ENCODE measurements around the gene CYP17A1. TPM values are rescaled to one million over a fixed set of nuclear protein-coding genes. Genes with fewer than 3 reads are reported as not detected.

CYP17A1 gene
- total RNA-seq, 1 experiment from 2014 or later = 2.1 TPM

DNA sequence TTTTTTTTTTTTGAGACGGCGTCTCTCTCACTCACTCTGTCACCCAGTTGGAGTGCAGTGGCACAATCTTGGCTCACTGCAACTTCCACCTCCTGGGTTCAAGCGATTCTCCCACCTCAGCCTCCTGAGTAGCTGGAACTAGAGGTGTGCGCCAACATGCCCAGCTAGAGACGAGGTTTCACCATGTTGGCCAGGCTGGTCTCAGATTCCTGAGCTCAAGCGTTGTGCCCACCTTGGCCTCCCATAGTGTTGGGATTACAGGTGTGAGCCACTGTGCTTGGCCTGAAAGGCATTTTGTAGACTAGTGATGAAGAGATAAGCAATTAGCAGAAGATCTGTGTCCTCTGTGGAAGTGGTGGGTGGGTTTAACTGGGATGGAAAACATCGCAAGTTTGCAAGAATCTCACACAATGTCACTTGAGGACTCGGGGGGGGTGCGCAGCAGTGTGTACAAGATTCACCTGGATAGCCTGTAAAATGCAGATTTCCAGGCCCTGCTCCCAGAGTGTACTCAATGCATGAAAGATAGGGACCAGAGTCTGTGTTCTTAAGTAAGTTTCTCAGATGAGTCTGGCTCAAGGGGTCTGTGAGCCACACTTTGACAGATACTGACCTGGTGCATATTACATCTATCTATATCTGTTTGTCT lies 10.9 kb downstream of the CYP17A1 start:
- DNase-seq (ENCODE audit: low spot score) (no peak), ATAC-seq (no peak)
- no peaks in the 10 kb centered on the region for H3K27me3 Mint-ChIP-seq (ENCODE audit: low read depth)
- POLR2A ChIA-PET = interaction anchor here (0.6 kb wide), 2 partner anchors 40 to 570 kb away, joined by 3 to 4 read pairs; no protein-coding TSS in a partner anchor
- CTCF ChIA-PET = interaction anchor here (0.6 to 1.0 kb wide), 2 partner anchors 10 to 75 kb away, joined by 3 to 4 read pairs; no protein-coding TSS in a partner anchor
- peaks cover 14% of the 10 kb centered on the region for H3K9me3 Mint-ChIP-seq
- peaks cover 11% of the 10 kb centered on the region for H3K36me3 Mint-ChIP-seq
- TF ChIP-seq, protein P1, sequence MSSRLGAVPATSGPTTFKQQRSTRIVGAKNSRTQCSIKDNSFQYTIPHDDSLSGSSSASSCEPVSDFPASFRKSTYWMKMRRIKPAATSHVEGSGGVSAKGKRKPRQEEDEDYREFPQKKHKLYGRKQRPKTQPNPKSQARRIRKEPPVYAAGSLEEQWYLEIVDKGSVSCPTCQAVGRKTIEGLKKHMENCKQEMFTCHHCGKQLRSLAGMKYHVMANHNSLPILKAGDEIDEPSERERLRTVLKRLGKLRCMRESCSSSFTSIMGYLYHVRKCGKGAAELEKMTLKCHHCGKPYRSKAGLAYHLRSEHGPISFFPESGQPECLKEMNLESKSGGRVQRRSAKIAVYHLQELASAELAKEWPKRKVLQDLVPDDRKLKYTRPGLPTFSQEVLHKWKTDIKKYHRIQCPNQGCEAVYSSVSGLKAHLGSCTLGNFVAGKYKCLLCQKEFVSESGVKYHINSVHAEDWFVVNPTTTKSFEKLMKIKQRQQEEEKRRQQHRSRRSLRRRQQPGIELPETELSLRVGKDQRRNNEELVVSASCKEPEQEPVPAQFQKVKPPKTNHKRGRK (CRISPR knock-in tag; IDR thresholded peaks at IDR 0.05; ENCODE audit: borderline replicate concordance) = no peak
- TF ChIP-seq, protein P2, sequence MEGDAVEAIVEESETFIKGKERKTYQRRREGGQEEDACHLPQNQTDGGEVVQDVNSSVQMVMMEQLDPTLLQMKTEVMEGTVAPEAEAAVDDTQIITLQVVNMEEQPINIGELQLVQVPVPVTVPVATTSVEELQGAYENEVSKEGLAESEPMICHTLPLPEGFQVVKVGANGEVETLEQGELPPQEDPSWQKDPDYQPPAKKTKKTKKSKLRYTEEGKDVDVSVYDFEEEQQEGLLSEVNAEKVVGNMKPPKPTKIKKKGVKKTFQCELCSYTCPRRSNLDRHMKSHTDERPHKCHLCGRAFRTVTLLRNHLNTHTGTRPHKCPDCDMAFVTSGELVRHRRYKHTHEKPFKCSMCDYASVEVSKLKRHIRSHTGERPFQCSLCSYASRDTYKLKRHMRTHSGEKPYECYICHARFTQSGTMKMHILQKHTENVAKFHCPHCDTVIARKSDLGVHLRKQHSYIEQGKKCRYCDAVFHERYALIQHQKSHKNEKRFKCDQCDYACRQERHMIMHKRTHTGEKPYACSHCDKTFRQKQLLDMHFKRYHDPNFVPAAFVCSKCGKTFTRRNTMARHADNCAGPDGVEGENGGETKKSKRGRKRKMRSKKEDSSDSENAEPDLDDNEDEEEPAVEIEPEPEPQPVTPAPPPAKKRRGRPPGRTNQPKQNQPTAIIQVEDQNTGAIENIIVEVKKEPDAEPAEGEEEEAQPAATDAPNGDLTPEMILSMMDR (IDR thresholded peaks at IDR 0.05) = no peak
- TF ChIP-seq, protein P3, sequence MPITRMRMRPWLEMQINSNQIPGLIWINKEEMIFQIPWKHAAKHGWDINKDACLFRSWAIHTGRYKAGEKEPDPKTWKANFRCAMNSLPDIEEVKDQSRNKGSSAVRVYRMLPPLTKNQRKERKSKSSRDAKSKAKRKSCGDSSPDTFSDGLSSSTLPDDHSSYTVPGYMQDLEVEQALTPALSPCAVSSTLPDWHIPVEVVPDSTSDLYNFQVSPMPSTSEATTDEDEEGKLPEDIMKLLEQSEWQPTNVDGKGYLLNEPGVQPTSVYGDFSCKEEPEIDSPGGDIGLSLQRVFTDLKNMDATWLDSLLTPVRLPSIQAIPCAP (CRISPR knock-in tag; IDR thresholded peaks at IDR 0.05) = no peak
- no peak for TF ChIP-seq ZBTB21 (CRISPR knock-in tag; IDR thresholded peaks at IDR 0.05; ENCODE audit: borderline replicate concordance)
- TF ChIP-seq, protein P4, sequence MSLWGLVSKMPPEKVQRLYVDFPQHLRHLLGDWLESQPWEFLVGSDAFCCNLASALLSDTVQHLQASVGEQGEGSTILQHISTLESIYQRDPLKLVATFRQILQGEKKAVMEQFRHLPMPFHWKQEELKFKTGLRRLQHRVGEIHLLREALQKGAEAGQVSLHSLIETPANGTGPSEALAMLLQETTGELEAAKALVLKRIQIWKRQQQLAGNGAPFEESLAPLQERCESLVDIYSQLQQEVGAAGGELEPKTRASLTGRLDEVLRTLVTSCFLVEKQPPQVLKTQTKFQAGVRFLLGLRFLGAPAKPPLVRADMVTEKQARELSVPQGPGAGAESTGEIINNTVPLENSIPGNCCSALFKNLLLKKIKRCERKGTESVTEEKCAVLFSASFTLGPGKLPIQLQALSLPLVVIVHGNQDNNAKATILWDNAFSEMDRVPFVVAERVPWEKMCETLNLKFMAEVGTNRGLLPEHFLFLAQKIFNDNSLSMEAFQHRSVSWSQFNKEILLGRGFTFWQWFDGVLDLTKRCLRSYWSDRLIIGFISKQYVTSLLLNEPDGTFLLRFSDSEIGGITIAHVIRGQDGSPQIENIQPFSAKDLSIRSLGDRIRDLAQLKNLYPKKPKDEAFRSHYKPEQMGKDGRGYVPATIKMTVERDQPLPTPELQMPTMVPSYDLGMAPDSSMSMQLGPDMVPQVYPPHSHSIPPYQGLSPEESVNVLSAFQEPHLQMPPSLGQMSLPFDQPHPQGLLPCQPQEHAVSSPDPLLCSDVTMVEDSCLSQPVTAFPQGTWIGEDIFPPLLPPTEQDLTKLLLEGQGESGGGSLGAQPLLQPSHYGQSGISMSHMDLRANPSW (CRISPR knock-in tag; conservative IDR thresholded peaks at IDR 0.05; ENCODE audit: low read depth) = no peak
- TF ChIP-seq, protein P5, sequence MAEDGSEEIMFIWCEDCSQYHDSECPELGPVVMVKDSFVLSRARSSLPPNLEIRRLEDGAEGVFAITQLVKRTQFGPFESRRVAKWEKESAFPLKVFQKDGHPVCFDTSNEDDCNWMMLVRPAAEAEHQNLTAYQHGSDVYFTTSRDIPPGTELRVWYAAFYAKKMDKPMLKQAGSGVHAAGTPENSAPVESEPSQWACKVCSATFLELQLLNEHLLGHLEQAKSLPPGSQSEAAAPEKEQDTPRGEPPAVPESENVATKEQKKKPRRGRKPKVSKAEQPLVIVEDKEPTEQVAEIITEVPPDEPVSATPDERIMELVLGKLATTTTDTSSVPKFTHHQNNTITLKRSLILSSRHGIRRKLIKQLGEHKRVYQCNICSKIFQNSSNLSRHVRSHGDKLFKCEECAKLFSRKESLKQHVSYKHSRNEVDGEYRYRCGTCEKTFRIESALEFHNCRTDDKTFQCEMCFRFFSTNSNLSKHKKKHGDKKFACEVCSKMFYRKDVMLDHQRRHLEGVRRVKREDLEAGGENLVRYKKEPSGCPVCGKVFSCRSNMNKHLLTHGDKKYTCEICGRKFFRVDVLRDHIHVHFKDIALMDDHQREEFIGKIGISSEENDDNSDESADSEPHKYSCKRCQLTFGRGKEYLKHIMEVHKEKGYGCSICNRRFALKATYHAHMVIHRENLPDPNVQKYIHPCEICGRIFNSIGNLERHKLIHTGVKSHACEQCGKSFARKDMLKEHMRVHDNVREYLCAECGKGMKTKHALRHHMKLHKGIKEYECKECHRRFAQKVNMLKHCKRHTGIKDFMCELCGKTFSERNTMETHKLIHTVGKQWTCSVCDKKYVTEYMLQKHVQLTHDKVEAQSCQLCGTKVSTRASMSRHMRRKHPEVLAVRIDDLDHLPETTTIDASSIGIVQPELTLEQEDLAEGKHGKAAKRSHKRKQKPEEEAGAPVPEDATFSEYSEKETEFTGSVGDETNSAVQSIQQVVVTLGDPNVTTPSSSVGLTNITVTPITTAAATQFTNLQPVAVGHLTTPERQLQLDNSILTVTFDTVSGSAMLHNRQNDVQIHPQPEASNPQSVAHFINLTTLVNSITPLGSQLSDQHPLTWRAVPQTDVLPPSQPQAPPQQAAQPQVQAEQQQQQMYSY (CRISPR knock-in tag; IDR thresholded peaks at IDR 0.05) = no peak
- no peak for TF ChIP-seq RORB (CRISPR knock-in tag; IDR thresholded peaks at IDR 0.05)
- TF ChIP-seq, protein P6, sequence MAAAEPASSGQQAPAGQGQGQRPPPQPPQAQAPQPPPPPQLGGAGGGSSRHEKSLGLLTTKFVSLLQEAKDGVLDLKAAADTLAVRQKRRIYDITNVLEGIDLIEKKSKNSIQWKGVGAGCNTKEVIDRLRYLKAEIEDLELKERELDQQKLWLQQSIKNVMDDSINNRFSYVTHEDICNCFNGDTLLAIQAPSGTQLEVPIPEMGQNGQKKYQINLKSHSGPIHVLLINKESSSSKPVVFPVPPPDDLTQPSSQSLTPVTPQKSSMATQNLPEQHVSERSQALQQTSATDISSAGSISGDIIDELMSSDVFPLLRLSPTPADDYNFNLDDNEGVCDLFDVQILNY (CRISPR knock-in tag; IDR thresholded peaks at IDR 0.05) = no peak
- TF ChIP-seq, protein P7, sequence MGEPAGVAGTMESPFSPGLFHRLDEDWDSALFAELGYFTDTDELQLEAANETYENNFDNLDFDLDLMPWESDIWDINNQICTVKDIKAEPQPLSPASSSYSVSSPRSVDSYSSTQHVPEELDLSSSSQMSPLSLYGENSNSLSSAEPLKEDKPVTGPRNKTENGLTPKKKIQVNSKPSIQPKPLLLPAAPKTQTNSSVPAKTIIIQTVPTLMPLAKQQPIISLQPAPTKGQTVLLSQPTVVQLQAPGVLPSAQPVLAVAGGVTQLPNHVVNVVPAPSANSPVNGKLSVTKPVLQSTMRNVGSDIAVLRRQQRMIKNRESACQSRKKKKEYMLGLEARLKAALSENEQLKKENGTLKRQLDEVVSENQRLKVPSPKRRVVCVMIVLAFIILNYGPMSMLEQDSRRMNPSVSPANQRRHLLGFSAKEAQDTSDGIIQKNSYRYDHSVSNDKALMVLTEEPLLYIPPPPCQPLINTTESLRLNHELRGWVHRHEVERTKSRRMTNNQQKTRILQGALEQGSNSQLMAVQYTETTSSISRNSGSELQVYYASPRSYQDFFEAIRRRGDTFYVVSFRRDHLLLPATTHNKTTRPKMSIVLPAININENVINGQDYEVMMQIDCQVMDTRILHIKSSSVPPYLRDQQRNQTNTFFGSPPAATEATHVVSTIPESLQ (CRISPR knock-in tag; IDR thresholded peaks at IDR 0.05) = no peak
- TF ChIP-seq HMGA2 (CRISPR knock-in tag; IDR thresholded peaks at IDR 0.05) = no peak
- TF ChIP-seq EMX1 (CRISPR knock-in tag; IDR thresholded peaks at IDR 0.05) = no peak
- TF ChIP-seq RELA (CRISPR knock-in tag; IDR thresholded peaks at IDR 0.05; ENCODE audit: borderline replicate concordance) = no peak
- TF ChIP-seq, protein P8, sequence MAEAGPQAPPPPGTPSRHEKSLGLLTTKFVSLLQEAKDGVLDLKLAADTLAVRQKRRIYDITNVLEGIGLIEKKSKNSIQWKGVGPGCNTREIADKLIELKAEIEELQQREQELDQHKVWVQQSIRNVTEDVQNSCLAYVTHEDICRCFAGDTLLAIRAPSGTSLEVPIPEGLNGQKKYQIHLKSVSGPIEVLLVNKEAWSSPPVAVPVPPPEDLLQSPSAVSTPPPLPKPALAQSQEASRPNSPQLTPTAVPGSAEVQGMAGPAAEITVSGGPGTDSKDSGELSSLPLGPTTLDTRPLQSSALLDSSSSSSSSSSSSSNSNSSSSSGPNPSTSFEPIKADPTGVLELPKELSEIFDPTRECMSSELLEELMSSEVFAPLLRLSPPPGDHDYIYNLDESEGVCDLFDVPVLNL (CRISPR knock-in tag; IDR thresholded peaks at IDR 0.05; ENCODE audit: borderline replicate concordance, low read depth) = no peak
- TF ChIP-seq ZNF396 (CRISPR knock-in tag; IDR thresholded peaks at IDR 0.05; ENCODE audit: borderline replicate concordance) = no peak
- TF ChIP-seq SP1 (CRISPR knock-in tag; conservative IDR thresholded peaks at IDR 0.05) = no peak
- TF ChIP-seq TCF7 (CRISPR knock-in tag; IDR thresholded peaks at IDR 0.05; ENCODE audit: low read depth) = no peak
- no peak for TF ChIP-seq ZNF317 (CRISPR knock-in tag; IDR thresholded peaks at IDR 0.05; ENCODE audit: borderline replicate concordance, low read depth)
- TF ChIP-seq ZNF671 (CRISPR knock-in tag; IDR thresholded peaks at IDR 0.05) = no peak
- TF ChIP-seq JUN (CRISPR knock-in tag; IDR thresholded peaks at IDR 0.05) = no peak
- H3K4me1 Mint-ChIP-seq = no peaks in the 10 kb centered on the region
- no peak overlapping the region for H3K4me3 Mint-ChIP-seq
- H3K27ac Mint-ChIP-seq = peak overlapping the region; percentile 60; the same call in 1 of the 2 replicates
